DOHH2 (cell line): ENCODE data around the gene ZBTB25.

Experiments used
- EZH2phosphoT487 ChIP-seq: fragments of 200-600 bp; sonication (generic); IDR thresholded peaks from 2 replicates; pipeline ENCODE4 v1.6.1; 2017; ENCODE audit warnings: borderline replicate concordance, mild to moderate bottlenecking, antibody characterized with exemption, low read length, moderate library complexity, mixed read lengths
- TF ChIP-seq, protein P1 (sequence below): fragments of 200-600 bp; sonication (generic); IDR thresholded peaks from one replicate; pipeline ENCODE4 v1.5.1; 2014; ENCODE audit warnings: antibody characterized with exemption, mild to moderate bottlenecking, low read depth, low read length; ENCODE audit not compliant: poor library complexity, severe bottlenecking

DNA sequence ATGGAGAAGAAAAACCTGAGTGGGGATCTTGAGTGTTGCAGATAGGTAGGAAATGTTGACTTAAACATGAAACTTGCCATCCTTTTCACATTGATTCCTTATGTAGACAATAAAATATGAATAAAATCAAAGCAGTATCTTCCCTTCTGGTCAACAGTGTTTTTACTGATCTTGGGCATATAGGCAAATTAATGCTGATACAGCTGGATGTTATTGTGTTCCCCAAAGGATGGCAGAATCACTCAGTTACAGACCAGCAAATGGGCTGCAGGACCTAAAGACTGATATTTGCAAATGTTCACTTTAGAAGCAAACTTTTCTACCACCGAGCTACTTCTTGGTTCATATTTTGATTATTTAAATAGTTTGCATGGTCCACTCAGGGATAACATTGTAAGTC lies 81.6 kb downstream of the ZBTB25 start:
- TF ChIP-seq, protein P1, sequence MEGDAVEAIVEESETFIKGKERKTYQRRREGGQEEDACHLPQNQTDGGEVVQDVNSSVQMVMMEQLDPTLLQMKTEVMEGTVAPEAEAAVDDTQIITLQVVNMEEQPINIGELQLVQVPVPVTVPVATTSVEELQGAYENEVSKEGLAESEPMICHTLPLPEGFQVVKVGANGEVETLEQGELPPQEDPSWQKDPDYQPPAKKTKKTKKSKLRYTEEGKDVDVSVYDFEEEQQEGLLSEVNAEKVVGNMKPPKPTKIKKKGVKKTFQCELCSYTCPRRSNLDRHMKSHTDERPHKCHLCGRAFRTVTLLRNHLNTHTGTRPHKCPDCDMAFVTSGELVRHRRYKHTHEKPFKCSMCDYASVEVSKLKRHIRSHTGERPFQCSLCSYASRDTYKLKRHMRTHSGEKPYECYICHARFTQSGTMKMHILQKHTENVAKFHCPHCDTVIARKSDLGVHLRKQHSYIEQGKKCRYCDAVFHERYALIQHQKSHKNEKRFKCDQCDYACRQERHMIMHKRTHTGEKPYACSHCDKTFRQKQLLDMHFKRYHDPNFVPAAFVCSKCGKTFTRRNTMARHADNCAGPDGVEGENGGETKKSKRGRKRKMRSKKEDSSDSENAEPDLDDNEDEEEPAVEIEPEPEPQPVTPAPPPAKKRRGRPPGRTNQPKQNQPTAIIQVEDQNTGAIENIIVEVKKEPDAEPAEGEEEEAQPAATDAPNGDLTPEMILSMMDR = no peak
- no peak for TF ChIP-seq EZH2phosphoT487
